SIG-M5 treated with dmso at 0.1 percent for 504 hours (cell line): Measurements from ENCODE around the gene SPG7.
A peak's percentile ranks its signal among the peaks of the same experiment; 100 is the strongest.
"Not testable (repeated sequence)": the region's sequence is repeated elsewhere in the genome, so short reads cannot be mapped to it uniquely, and the experiment has no call there.

ENCODE experiments used
- DNase-seq: peaks from one replicate; lab custom pipeline; 2025; ENCODE audit not compliant: unreplicated experiment; lab: John Stamatoyannopoulos, UW

SPG7 gene

GRCh38 chr16:89507834-89508590 lies at the start of gene SPG7:
SPG7 (plus strand) TSS chr16:89508403; CDS start chr16:89508418, 15 bp downstream.
- DNase-seq, result peak; percentile 81

- DNase-seq, result no peak
Observed at GRCh38 chr16:89458551-89458950, 49.7 kb upstream of the SPG7 start.

GRCh38 chr16:89458967-89459366 lies 49.2 kb upstream of the SPG7 start:
- no peak for DNase-seq

GRCh38 chr16:89460556-89460955 lies 47.6 kb upstream of the SPG7 start:
- no peak for DNase-seq

GRCh38 chr16:89461890-89462289 lies 46.3 kb upstream of the SPG7 start:
- DNase-seq, result not testable (repeated sequence)

- not testable (repeated sequence) for DNase-seq
Observed at GRCh38 chr16:89462639-89463038, 45.6 kb upstream of the SPG7 start.

GRCh38 chr16:89463312-89463711 lies 44.9 kb upstream of the SPG7 start:
- DNase-seq, result not testable (repeated sequence)

- DNase-seq, result no peak
Observed at GRCh38 chr16:89466920-89467319, 41.3 kb upstream of the SPG7 start.

GRCh38 chr16:89467382-89467781 lies 40.8 kb upstream of the SPG7 start:
- no peak for DNase-seq

- DNase-seq, result no peak
Observed at GRCh38 chr16:89472711-89473075, 35.5 kb upstream of the SPG7 start.

- DNase-seq, result no peak
Observed at GRCh38 chr16:89473136-89473712, 35.0 kb upstream of the SPG7 start.

- DNase-seq, result peak; percentile 74
Observed at GRCh38 chr16:89473791-89474414, 34.3 kb upstream of the SPG7 start.

- DNase-seq, result no peak
Observed at GRCh38 chr16:89475144-89475543, 33.1 kb upstream of the SPG7 start.

- DNase-seq, result no peak
Observed at GRCh38 chr16:89476379-89476778, 31.8 kb upstream of the SPG7 start.

- peak; percentile 71 for DNase-seq
Observed at GRCh38 chr16:89476811-89477261, 31.4 kb upstream of the SPG7 start.

- DNase-seq, result no peak
Observed at GRCh38 chr16:89478576-89479221, 29.5 kb upstream of the SPG7 start.

- no peak for DNase-seq
Observed at GRCh38 chr16:89481356-89481955, 26.7 kb upstream of the SPG7 start.

- no peak for DNase-seq
Observed at GRCh38 chr16:89482150-89482816, 25.9 kb upstream of the SPG7 start.

GRCh38 chr16:89482817-89483205 lies 25.4 kb upstream of the SPG7 start:
- DNase-seq, result no peak

GRCh38 chr16:89484041-89484501 lies 24.1 kb upstream of the SPG7 start:
- DNase-seq, result no peak
